Neural cell (in vitro differentiated cells): ENCODE measurements around the gene CPNE2. TPM values are rescaled to one million over a fixed set of nuclear protein-coding genes. Genes with fewer than 3 reads are reported as not detected.

Source experiments
- H2AFZ ChIP-seq: fragments of 200-600, 300-800 bp; sonication (generic), shearing (Covaris generic); 2 replicates; pipeline ENCODE4 v1.6.0; 2014; ENCODE audit warnings: low read depth, mild to moderate bottlenecking, antibody characterized with exemption, low read length, moderate library complexity
- H3F3A ChIP-seq: fragments of 200-600 bp; shearing (Covaris generic); 2 replicates; pipeline ENCODE4 v1.6.1; 2016; ENCODE audit warnings: mild to moderate bottlenecking, moderate library complexity, mixed read lengths, antibody characterized with exemption, low read length; ENCODE audit not compliant: insufficient read depth, poor library complexity, severe bottlenecking
- H3K27ac ChIP-seq: fragments of 200-600, 300-800 bp; sonication (generic), shearing (Covaris generic); 2 replicates; pipeline ENCODE4 v1.5.1; 2014; ENCODE audit warnings: mild to moderate bottlenecking, low read length, moderate library complexity
- H3K27me3 ChIP-seq: fragments of 300-800, 200-600 bp; sonication (generic), shearing (Covaris generic); 2 replicates; pipeline ENCODE4 v1.6.0; 2014; ENCODE audit warnings: mild to moderate bottlenecking, low read depth, low read length, moderate library complexity; ENCODE audit not compliant: insufficient read depth
- H3K36me3 ChIP-seq: fragments of 300-800, 200-600 bp; sonication (generic), shearing (Covaris generic); 2 replicates; pipeline ENCODE4 v1.5.1; 2014; ENCODE audit warnings: mild to moderate bottlenecking, antibody characterized with exemption, low read length, moderate library complexity; ENCODE audit not compliant: insufficient read depth
- H3K4me2 ChIP-seq: fragments of 300-800, 200-600 bp; sonication (generic), shearing (Covaris generic); 2 replicates; pipeline ENCODE4 v1.6.0; 2014; ENCODE audit warnings: mild to moderate bottlenecking, low read length
- H3K4me3 ChIP-seq: fragments of 300-800, 200-600 bp; sonication (generic), shearing (Covaris generic); 2 replicates; pipeline ENCODE4 v1.5.1; 2014; ENCODE audit warnings: mild to moderate bottlenecking, low read length, moderate library complexity
- H3K79me2 ChIP-seq: fragments of 200-600 bp; shearing (Covaris generic); replicated peaks from 2 replicates; pipeline ENCODE4 v1.6.0; 2014; ENCODE audit warnings: mild to moderate bottlenecking, low read length, moderate library complexity; ENCODE audit not compliant: insufficient read depth
- H3K9ac ChIP-seq: fragments of 300-800, 200-600 bp; sonication (generic), shearing (Covaris generic); 2 replicates; pipeline ENCODE4 v1.6.1; 2016; ENCODE audit warnings: mild to moderate bottlenecking, low read length, mixed read lengths
- H3K9me2 ChIP-seq: fragments of 200-600 bp; shearing (Covaris generic); 2 replicates; pipeline ENCODE4 v1.6.1; 2016; ENCODE audit warnings: mild to moderate bottlenecking, low read length, mixed read lengths; ENCODE audit not compliant: insufficient read depth
- H3K9me3 ChIP-seq: fragments of 200-600, 300-800 bp; sonication (generic), shearing (Covaris generic); 2 replicates; pipeline ENCODE4 v1.6.1; 2016; ENCODE audit warnings: mild to moderate bottlenecking, mixed run types, low read length, moderate library complexity, mixed read lengths
- H4K20me1 ChIP-seq: fragments of 200-600 bp; shearing (Covaris generic); 2 replicates; pipeline ENCODE4 v1.6.1; 2016; ENCODE audit warnings: mild to moderate bottlenecking, mixed run types; ENCODE audit not compliant: insufficient read depth
- EP300 ChIP-seq: fragments of 450-650 bp; conservative IDR thresholded peaks from 2 replicates; pipeline ENCODE4 v1.6.1; 2014; ENCODE audit warnings: antibody characterized with exemption, mild to moderate bottlenecking, moderate library complexity; ENCODE audit not compliant: poor library complexity, severe bottlenecking
- EZH2 ChIP-seq: fragments of 200-600, 300-800 bp; shearing (Covaris generic), sonication (generic); IDR thresholded peaks from 2 replicates; pipeline ENCODE4 v1.6.1; 2014; ENCODE audit warnings: antibody characterized with exemption, low read length, borderline replicate concordance, mild to moderate bottlenecking; ENCODE audit not compliant: insufficient read depth, poor library complexity, severe bottlenecking
- MXI1 ChIP-seq: fragments of 450-650 bp; conservative IDR thresholded peaks from 2 replicates; pipeline ENCODE4 v1.6.1; 2014; ENCODE audit warnings: antibody characterized with exemption, mild to moderate bottlenecking; ENCODE audit not compliant: poor library complexity, severe bottlenecking
- POLR2AphosphoS5 ChIP-seq: IDR thresholded peaks from 2 replicates; pipeline ENCODE4 v1.6.1; 2012
- RAD21 ChIP-seq: fragments of 450-650 bp; conservative IDR thresholded peaks from 2 replicates; pipeline ENCODE4 v1.6.1; 2014; ENCODE audit warnings: antibody characterized with exemption, mild to moderate bottlenecking, moderate library complexity
- SMC3 ChIP-seq: fragments of 450-650 bp; conservative IDR thresholded peaks from 2 replicates; pipeline ENCODE4 v1.6.1; 2014; ENCODE audit warnings: antibody characterized with exemption, mild to moderate bottlenecking, moderate library complexity; ENCODE audit not compliant: poor library complexity
- TAF1 ChIP-seq: IDR thresholded peaks from 2 replicates; pipeline ENCODE4 v1.6.1; 2012; ENCODE audit warnings: low read depth
- polyA plus RNA-seq: library from polyadenylated mRNA; depleted of rRNA; stranded (reverse); fragments of >200 nt; gene quantifications from 2 replicates; pipeline ENCODE4 v1.2.3, GENCODE V29; 2014
- TF ChIP-seq, protein P1 (sequence below): fragments of 450-650 bp; IDR thresholded peaks from 2 replicates; pipeline ENCODE4 v1.5.1; 2014; ENCODE audit warnings: antibody characterized with exemption, mild to moderate bottlenecking, moderate library complexity; ENCODE audit not compliant: poor library complexity, severe bottlenecking
- TF ChIP-seq, protein P2 (sequence below): IDR thresholded peaks from 2 replicates; pipeline ENCODE4 v1.6.1; 2012; ENCODE audit warnings: borderline replicate concordance

The CPNE2 gene
- polyA plus RNA-seq, 1 donor from 2014 or later, result 18.6 TPM

DNA sequence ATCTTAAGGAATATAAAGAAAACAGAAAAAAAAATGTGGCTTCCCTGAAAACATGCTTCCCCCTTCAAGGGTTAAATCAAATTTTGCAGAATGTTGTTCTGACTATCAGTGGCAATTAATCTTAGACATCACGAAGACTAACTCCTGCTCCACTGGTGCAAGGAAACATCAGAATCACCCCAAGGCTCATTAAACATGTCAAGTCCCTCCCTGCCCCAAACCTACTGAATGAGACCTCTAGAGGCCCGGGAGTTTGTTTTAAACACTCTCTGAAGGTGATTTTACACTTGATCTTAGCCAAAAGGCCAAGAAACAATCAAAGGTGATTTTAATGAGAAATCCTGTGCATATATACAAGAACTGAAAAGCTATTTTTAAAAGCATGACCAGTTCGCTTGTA is 75.2 kb downstream of the CPNE2 start:
- Histone ChIP-seq H3K4me3 (no peak overlapping the region), H3K27me3 (no peaks in the 10 kb centered on the region), H3K79me2 (no peaks in the 10 kb centered on the region), H3K36me3 (peaks cover 19% of the 10 kb centered on the region), H3K9me3 (no peaks in the 10 kb centered on the region), H3K27ac (no peak overlapping the region), H3K9me2 (no peaks in the 10 kb centered on the region), H3K9ac (no peak overlapping the region), H2AFZ (no peak overlapping the region), H4K20me1 (no peaks in the 10 kb centered on the region), H3K4me2 (no peak overlapping the region), H3F3A (peaks cover 5% of the 10 kb centered on the region)
- TF ChIP-seq, protein P1, sequence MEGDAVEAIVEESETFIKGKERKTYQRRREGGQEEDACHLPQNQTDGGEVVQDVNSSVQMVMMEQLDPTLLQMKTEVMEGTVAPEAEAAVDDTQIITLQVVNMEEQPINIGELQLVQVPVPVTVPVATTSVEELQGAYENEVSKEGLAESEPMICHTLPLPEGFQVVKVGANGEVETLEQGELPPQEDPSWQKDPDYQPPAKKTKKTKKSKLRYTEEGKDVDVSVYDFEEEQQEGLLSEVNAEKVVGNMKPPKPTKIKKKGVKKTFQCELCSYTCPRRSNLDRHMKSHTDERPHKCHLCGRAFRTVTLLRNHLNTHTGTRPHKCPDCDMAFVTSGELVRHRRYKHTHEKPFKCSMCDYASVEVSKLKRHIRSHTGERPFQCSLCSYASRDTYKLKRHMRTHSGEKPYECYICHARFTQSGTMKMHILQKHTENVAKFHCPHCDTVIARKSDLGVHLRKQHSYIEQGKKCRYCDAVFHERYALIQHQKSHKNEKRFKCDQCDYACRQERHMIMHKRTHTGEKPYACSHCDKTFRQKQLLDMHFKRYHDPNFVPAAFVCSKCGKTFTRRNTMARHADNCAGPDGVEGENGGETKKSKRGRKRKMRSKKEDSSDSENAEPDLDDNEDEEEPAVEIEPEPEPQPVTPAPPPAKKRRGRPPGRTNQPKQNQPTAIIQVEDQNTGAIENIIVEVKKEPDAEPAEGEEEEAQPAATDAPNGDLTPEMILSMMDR, result no peak

DNA sequence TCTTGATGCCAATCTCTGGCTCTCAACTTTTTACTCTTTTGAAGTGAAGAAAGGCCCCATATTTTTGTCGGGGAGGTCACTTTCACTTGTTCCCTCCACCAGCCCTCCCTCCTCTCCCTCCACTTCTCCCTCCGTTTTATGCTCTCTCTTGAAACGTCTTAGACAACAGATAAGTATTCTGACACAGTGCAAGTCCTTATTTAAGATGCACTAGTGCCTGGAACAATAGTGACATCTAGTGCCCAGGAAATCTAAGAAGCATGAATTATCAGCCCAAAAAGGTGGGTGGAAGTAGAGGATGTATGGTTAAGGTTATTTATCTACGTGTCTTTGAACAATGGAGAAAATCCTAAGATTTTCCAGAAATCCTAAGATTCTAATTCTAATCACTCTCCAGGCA is 75.6 kb downstream of the CPNE2 start:
- Histone ChIP-seq H3K9ac (no peak overlapping the region), H3F3A (peaks cover 5% of the 10 kb centered on the region), H4K20me1 (no peaks in the 10 kb centered on the region), H3K36me3 (peaks cover 19% of the 10 kb centered on the region), H3K4me2 (no peak overlapping the region), H3K9me3 (no peaks in the 10 kb centered on the region), H3K4me3 (no peak overlapping the region), H3K79me2 (no peaks in the 10 kb centered on the region), H2AFZ (no peak overlapping the region), H3K27ac (no peak overlapping the region), H3K27me3 (no peaks in the 10 kb centered on the region), H3K9me2 (no peaks in the 10 kb centered on the region)
- TF ChIP-seq, protein P2, sequence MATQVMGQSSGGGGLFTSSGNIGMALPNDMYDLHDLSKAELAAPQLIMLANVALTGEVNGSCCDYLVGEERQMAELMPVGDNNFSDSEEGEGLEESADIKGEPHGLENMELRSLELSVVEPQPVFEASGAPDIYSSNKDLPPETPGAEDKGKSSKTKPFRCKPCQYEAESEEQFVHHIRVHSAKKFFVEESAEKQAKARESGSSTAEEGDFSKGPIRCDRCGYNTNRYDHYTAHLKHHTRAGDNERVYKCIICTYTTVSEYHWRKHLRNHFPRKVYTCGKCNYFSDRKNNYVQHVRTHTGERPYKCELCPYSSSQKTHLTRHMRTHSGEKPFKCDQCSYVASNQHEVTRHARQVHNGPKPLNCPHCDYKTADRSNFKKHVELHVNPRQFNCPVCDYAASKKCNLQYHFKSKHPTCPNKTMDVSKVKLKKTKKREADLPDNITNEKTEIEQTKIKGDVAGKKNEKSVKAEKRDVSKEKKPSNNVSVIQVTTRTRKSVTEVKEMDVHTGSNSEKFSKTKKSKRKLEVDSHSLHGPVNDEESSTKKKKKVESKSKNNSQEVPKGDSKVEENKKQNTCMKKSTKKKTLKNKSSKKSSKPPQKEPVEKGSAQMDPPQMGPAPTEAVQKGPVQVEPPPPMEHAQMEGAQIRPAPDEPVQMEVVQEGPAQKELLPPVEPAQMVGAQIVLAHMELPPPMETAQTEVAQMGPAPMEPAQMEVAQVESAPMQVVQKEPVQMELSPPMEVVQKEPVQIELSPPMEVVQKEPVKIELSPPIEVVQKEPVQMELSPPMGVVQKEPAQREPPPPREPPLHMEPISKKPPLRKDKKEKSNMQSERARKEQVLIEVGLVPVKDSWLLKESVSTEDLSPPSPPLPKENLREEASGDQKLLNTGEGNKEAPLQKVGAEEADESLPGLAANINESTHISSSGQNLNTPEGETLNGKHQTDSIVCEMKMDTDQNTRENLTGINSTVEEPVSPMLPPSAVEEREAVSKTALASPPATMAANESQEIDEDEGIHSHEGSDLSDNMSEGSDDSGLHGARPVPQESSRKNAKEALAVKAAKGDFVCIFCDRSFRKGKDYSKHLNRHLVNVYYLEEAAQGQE, result no peak
- TF ChIP-seq, protein P1, result peak; percentile 88
- TF ChIP-seq POLR2AphosphoS5 (no peak), TAF1 (no peak), EP300 (no peak), MXI1 (no peak), RAD21 (peak; percentile 93), EZH2 (no peak), SMC3 (peak; percentile 82)
